Neural cell (in vitro differentiated cells): ENCODE data around the gene CNP. TPM values are rescaled to one million over a fixed set of nuclear protein-coding genes. Genes with fewer than 3 reads are reported as not detected.

Experiments used
- H2AFZ ChIP-seq: fragments of 200-600, 300-800 bp; sonication (generic), shearing (Covaris generic); 2 replicates; pipeline ENCODE4 v1.6.0; 2014; ENCODE audit warnings: low read depth, mild to moderate bottlenecking, antibody characterized with exemption, low read length, moderate library complexity
- H3F3A ChIP-seq: fragments of 200-600 bp; shearing (Covaris generic); 2 replicates; pipeline ENCODE4 v1.6.1; 2016; ENCODE audit warnings: mild to moderate bottlenecking, moderate library complexity, mixed read lengths, antibody characterized with exemption, low read length; ENCODE audit not compliant: insufficient read depth, poor library complexity, severe bottlenecking
- H3K27ac ChIP-seq: fragments of 200-600, 300-800 bp; sonication (generic), shearing (Covaris generic); 2 replicates; pipeline ENCODE4 v1.5.1; 2014; ENCODE audit warnings: mild to moderate bottlenecking, low read length, moderate library complexity
- H3K27me3 ChIP-seq: fragments of 300-800, 200-600 bp; sonication (generic), shearing (Covaris generic); 2 replicates; pipeline ENCODE4 v1.6.0; 2014; ENCODE audit warnings: mild to moderate bottlenecking, low read depth, low read length, moderate library complexity; ENCODE audit not compliant: insufficient read depth
- H3K36me3 ChIP-seq: fragments of 300-800, 200-600 bp; sonication (generic), shearing (Covaris generic); 2 replicates; pipeline ENCODE4 v1.5.1; 2014; ENCODE audit warnings: mild to moderate bottlenecking, antibody characterized with exemption, low read length, moderate library complexity; ENCODE audit not compliant: insufficient read depth
- H3K4me2 ChIP-seq: fragments of 300-800, 200-600 bp; sonication (generic), shearing (Covaris generic); 2 replicates; pipeline ENCODE4 v1.6.0; 2014; ENCODE audit warnings: mild to moderate bottlenecking, low read length
- H3K4me3 ChIP-seq: fragments of 300-800, 200-600 bp; sonication (generic), shearing (Covaris generic); 2 replicates; pipeline ENCODE4 v1.5.1; 2014; ENCODE audit warnings: mild to moderate bottlenecking, low read length, moderate library complexity
- H3K79me2 ChIP-seq: fragments of 200-600 bp; shearing (Covaris generic); replicated peaks from 2 replicates; pipeline ENCODE4 v1.6.0; 2014; ENCODE audit warnings: mild to moderate bottlenecking, low read length, moderate library complexity; ENCODE audit not compliant: insufficient read depth
- H3K9ac ChIP-seq: fragments of 300-800, 200-600 bp; sonication (generic), shearing (Covaris generic); 2 replicates; pipeline ENCODE4 v1.6.1; 2016; ENCODE audit warnings: mild to moderate bottlenecking, low read length, mixed read lengths
- H3K9me2 ChIP-seq: fragments of 200-600 bp; shearing (Covaris generic); 2 replicates; pipeline ENCODE4 v1.6.1; 2016; ENCODE audit warnings: mild to moderate bottlenecking, low read length, mixed read lengths; ENCODE audit not compliant: insufficient read depth
- H3K9me3 ChIP-seq: fragments of 200-600, 300-800 bp; sonication (generic), shearing (Covaris generic); 2 replicates; pipeline ENCODE4 v1.6.1; 2016; ENCODE audit warnings: mild to moderate bottlenecking, mixed run types, low read length, moderate library complexity, mixed read lengths
- H4K20me1 ChIP-seq: fragments of 200-600 bp; shearing (Covaris generic); 2 replicates; pipeline ENCODE4 v1.6.1; 2016; ENCODE audit warnings: mild to moderate bottlenecking, mixed run types; ENCODE audit not compliant: insufficient read depth
- CTCF ChIP-seq: fragments of 450-650 bp; IDR thresholded peaks from 2 replicates; pipeline ENCODE4 v1.5.1; 2014; ENCODE audit warnings: antibody characterized with exemption, mild to moderate bottlenecking, moderate library complexity; ENCODE audit not compliant: poor library complexity, severe bottlenecking
- EP300 ChIP-seq: fragments of 450-650 bp; conservative IDR thresholded peaks from 2 replicates; pipeline ENCODE4 v1.6.1; 2014; ENCODE audit warnings: antibody characterized with exemption, mild to moderate bottlenecking, moderate library complexity; ENCODE audit not compliant: poor library complexity, severe bottlenecking
- EZH2 ChIP-seq: fragments of 200-600, 300-800 bp; shearing (Covaris generic), sonication (generic); IDR thresholded peaks from 2 replicates; pipeline ENCODE4 v1.6.1; 2014; ENCODE audit warnings: antibody characterized with exemption, low read length, borderline replicate concordance, mild to moderate bottlenecking; ENCODE audit not compliant: insufficient read depth, poor library complexity, severe bottlenecking
- MXI1 ChIP-seq: fragments of 450-650 bp; conservative IDR thresholded peaks from 2 replicates; pipeline ENCODE4 v1.6.1; 2014; ENCODE audit warnings: antibody characterized with exemption, mild to moderate bottlenecking; ENCODE audit not compliant: poor library complexity, severe bottlenecking
- POLR2AphosphoS5 ChIP-seq: IDR thresholded peaks from 2 replicates; pipeline ENCODE4 v1.6.1; 2012
- RAD21 ChIP-seq: fragments of 450-650 bp; conservative IDR thresholded peaks from 2 replicates; pipeline ENCODE4 v1.6.1; 2014; ENCODE audit warnings: antibody characterized with exemption, mild to moderate bottlenecking, moderate library complexity
- REST ChIP-seq: IDR thresholded peaks from 2 replicates; pipeline ENCODE4 v1.6.1; 2012; ENCODE audit warnings: borderline replicate concordance
- SMC3 ChIP-seq: fragments of 450-650 bp; conservative IDR thresholded peaks from 2 replicates; pipeline ENCODE4 v1.6.1; 2014; ENCODE audit warnings: antibody characterized with exemption, mild to moderate bottlenecking, moderate library complexity; ENCODE audit not compliant: poor library complexity
- TAF1 ChIP-seq: IDR thresholded peaks from 2 replicates; pipeline ENCODE4 v1.6.1; 2012; ENCODE audit warnings: low read depth
- polyA plus RNA-seq: library from polyadenylated mRNA; depleted of rRNA; stranded (reverse); fragments of >200 nt; gene quantifications from 2 replicates; pipeline ENCODE4 v1.2.3, GENCODE V29; 2014

Gene CNP
- polyA plus RNA-seq, 1 donor from 2014 or later = 27.7 TPM

- Histone ChIP-seq H3K4me3 (no peak overlapping the region), H3K36me3 (no peaks in the 10 kb centered on the region), H2AFZ (no peak overlapping the region), H3K4me2 (no peak overlapping the region), H3K9me2 (no peaks in the 10 kb centered on the region), H3K27ac (no peak overlapping the region), H4K20me1 (no peaks in the 10 kb centered on the region), H3K9me3 (no peaks in the 10 kb centered on the region), H3F3A (no peaks in the 10 kb centered on the region), H3K27me3 (no peaks in the 10 kb centered on the region), H3K79me2 (no peaks in the 10 kb centered on the region), H3K9ac (no peak overlapping the region)
- TF ChIP-seq EP300 = no peak
Measured at GRCh38 chr17:41957869-41958439, 8.6 kb upstream of the CNP start.

- H3K9ac ChIP-seq = no peak overlapping the region
- H3K4me3 ChIP-seq = no peak overlapping the region
- H2AFZ ChIP-seq = no peak overlapping the region
- no peak overlapping the region for H3K4me2 ChIP-seq
- TF ChIP-seq EP300 (no peak), POLR2AphosphoS5 (no peak)
- no peaks in the 10 kb centered on the region for H3K9me2 ChIP-seq
- no peaks in the 10 kb centered on the region for H3F3A ChIP-seq
- H3K27me3 ChIP-seq = no peaks in the 10 kb centered on the region
- no peaks in the 10 kb centered on the region for H4K20me1 ChIP-seq
- H3K36me3 ChIP-seq = no peaks in the 10 kb centered on the region
- H3K9me3 ChIP-seq = no peaks in the 10 kb centered on the region
- H3K79me2 ChIP-seq = no peaks in the 10 kb centered on the region
- no peak overlapping the region for H3K27ac ChIP-seq
Measured at GRCh38 chr17:41959030-41959335, 7.6 kb upstream of the CNP start.

GRCh38 chr17:41959336-41960095 is 7.1 kb upstream of the CNP start:
- peak; percentile 11 for TF ChIP-seq CTCF
- TF ChIP-seq EZH2 = no peak
- Histone ChIP-seq H3K27ac (no peak overlapping the region), H3K4me2 (no peak overlapping the region), H2AFZ (no peak overlapping the region), H3F3A (no peaks in the 10 kb centered on the region), H3K27me3 (no peaks in the 10 kb centered on the region), H3K9ac (no peak overlapping the region), H3K9me3 (no peaks in the 10 kb centered on the region), H3K79me2 (no peaks in the 10 kb centered on the region), H3K4me3 (no peak overlapping the region), H3K9me2 (no peaks in the 10 kb centered on the region), H3K36me3 (no peaks in the 10 kb centered on the region), H4K20me1 (no peaks in the 10 kb centered on the region)

- Histone ChIP-seq H3K27me3 (no peaks in the 10 kb centered on the region), H3K36me3 (no peaks in the 10 kb centered on the region), H3K9me3 (no peaks in the 10 kb centered on the region), H2AFZ (no peak overlapping the region), H3K9me2 (no peaks in the 10 kb centered on the region), H3K27ac (no peak overlapping the region), H3F3A (no peaks in the 10 kb centered on the region), H3K4me2 (no peak overlapping the region), H4K20me1 (no peaks in the 10 kb centered on the region), H3K9ac (no peak overlapping the region), H3K79me2 (peaks cover 1% of the 10 kb centered on the region), H3K4me3 (no peak overlapping the region)
- TF ChIP-seq REST = no peak
- TF ChIP-seq CTCF = no peak
- no peak for TF ChIP-seq POLR2AphosphoS5
- TF ChIP-seq RAD21 = no peak
- no peak for TF ChIP-seq MXI1
- no peak for TF ChIP-seq EZH2
- TF ChIP-seq TAF1 = no peak
- TF ChIP-seq EP300 = no peak
- TF ChIP-seq SMC3 = no peak
Measured at GRCh38 chr17:41962111-41962510, 4.5 kb upstream of the CNP start.
